Left renal cortex interstitium (tissue), 4 donors: Measurements from ENCODE around the gene SNRPA1. TPM values are rescaled to one million over a fixed set of nuclear protein-coding genes. Genes with fewer than 3 reads are reported as not detected.

Experiments
- DNase-seq, 4 donors: peaks; one replicate each; pipeline ENCODE4 v3.0.0-alpha.2; 2013; ENCODE audit warnings: low read depth in 4 of 4, low spot score in 2 of 4, missing footprints in 1 of 4
- polyA plus RNA-seq, 4 donors: library from polyadenylated mRNA; unstranded; fragments of 120-200 nt; gene quantifications; one replicate each; pipeline ENCODE4 v1.2.1, GENCODE V29; 2013; ENCODE audit not compliant: insufficient read length in 4 of 4

Gene SNRPA1
- polyA plus RNA-seq, 4 donors: 58.1 to 76.7 (median 63.3) TPM

DNA sequence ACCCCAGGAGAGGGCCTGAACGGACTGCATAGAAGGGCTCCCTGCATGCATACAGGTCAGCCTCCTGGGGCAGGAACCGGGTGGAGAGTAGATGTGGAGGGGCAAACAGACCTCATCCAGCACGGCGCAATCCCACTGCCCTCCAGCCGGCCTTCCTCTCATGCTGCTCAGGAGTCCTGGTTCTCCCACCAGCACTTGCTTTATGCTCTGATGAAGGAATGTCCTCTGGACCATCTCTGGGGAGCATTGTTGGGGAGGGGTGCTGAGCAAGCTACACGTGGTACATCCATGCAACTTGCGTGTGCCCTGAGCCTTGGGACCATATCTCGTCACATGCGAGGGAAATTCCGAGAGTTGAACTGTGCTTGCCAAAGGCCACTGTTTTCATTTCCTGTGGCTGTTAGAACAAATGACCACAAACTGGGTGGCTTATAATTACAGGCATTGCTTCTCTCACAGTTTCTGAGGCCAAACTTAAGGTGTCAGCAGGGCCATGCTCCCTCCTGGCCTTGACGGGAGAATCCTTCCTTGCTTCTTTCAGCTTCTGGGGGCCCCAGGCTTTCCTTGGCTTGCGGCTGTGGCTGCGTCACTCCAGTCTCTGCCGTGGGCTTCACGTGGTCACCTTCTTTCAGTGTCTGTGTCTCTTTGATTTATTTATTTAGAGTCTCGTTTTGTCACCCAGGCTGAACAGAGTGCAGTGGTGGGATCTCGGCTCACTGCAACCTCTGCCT, 30.0 kb downstream of the SNRPA1 start:
- no peak for DNase-seq

DNA sequence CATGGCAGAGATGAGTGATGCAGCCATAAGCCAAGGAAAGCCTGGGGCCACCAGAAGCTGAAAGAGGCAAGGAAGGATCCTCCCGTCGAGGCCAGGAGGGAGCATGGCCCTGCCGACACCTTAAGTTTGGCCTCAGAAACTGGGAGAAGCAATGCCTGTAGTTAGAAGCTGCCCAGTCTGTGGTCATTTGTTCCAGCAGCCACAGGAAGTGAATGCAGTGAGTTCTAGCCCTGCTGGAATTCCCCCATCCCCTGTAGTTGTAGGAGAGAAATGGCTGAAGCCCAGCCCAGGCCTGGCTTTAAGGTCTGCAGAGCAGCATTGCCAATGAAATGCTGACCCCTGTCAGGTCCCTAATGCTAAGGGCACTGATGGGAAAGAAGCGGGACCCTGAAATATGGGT, 31.0 kb downstream of the SNRPA1 start:
- no peak for DNase-seq

DNA sequence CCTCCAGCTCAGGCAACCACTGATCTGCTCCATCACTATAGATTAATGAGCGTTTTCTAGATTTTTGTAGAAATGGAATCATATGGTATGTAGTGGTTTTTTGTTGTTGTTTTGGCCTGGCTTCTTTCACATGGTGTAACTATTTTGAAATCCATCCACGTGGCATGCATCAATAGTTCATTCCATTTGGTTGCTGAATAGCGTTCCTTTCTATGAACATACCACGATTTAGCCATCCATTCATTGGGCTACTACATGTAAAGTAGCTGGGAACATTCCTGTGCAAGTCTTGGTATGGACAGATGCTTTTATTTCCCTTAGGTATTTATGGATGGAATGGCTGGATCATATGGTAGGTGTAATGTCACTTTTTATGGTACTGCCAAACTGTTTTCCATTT, 32.5 kb downstream of the SNRPA1 start:
- DNase-seq: no peak

DNA sequence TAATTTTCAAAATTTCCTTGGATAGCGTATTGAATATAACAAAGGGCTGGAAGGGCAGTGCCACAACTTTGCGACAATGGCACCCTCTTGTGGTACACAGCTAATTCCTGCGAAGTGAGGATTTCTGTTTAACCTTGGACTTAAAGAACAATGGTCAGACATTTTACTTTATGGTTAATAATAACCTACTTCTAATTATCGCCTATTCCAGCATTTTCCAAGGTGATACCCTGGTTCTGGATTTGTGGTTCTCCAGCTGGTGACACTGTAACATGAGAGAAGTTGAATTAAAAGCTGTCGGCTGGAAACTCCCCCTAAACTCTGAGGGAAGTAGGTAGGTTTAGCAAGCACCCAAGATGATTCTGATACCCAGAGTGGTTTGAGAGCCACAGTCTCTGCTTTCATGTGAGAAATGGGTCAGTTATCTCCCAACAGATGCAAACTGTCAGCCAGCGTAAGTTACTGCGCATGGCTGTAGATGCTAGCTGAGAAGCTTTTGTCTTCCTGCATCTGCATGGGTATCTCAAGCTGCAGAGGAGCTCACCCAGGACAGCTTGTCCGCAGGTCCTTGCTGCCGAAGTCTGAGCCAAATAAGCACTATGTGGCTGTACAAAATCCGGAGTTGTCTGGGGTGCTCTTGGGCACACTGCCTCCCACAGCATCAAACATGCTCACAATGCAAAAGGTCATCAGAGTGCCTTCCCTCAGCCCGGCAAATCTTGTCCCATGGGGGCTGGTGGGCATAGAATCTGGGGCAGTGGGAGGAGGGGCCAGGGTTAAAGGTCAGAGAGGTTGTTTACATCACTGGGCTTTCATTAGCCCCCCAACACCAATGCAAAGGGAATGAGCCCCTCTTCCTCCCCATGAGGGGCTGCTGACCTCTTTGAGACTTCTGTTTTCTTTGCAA, 36.6 kb downstream of the SNRPA1 start:
- peak in 1 of 4 donors; percentile 74 for DNase-seq

GRCh38 chr15:101256757-101257156, 38.3 kb downstream of the SNRPA1 start:
- no peak for DNase-seq

GRCh38 chr15:101255615-101256241, 39.3 kb downstream of the SNRPA1 start:
- DNase-seq: no peak

DNA sequence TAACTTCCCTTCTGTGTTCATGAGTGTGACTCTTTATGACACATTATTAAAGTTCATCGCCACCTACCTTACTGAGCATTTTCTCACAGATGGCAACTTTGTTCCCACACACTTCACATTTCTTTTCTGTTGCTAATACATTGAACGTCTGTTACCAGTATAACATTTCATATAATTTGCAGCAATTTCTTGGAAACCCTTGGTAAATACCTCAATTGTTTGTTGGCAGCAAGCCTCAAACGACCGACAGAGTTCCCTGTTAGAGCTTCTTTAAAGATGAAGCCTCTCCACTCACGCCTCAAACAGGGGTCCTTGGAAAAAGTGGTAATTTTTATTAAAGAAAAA, 40.0 kb downstream of the SNRPA1 start:
- no peak for DNase-seq

GRCh38 chr15:101254157-101255050, 40.6 kb downstream of the SNRPA1 start:
- no peak for DNase-seq

GRCh38 chr15:101252836-101253235, 42.2 kb downstream of the SNRPA1 start:
- no peak for DNase-seq

DNA sequence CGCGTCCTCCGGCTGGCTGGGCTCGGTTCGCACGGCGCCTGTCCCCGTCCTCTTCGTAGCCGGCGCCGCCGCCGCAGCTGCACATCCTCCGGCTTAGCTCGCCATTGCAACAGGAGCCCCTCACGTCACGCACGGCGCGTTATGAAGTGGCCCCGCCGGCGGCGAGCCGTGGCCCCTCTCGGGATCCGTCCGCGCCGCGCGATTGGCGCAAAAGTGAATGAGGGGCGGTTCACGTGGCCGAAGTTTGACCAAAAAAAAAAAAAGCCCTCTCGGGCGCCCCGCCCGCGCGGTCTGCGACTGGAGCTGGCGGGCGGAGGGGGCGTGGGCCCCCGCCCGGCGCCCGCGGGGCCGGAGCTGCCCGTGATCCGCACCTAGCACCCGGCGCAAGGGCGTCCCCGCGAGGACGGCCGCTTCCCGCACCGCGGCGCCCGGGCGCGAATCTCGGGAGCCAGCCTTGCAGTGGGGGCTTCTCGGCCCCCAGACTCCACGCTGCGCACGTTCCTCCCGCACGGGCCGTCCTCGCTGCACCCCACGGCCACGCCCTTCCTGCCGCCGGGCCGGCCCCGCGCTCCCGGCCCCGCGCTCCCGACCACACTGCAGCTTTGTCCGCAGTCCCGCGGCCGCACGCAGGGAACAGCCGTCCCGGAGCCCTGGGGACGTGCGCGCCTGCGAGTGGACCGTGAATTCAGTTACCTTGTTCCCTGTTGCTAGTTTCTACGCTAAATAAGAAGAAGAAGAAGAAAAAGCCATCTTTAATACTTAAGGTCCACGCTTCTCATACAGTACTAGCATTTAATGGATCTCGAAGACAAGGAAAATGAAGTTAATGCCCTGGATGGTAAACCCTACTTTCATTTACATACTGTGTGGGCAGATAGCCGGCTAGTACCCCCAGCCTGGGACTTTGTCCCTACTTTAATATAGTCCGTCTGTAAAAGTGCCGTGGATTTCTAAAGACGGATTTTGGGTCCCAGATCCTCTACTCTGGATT, 42.9 kb downstream of the SNRPA1 start, which contains the start of gene CHSY1:
TSS of gene CHSY1 (minus strand) at position 219 of the 991 bp plus-strand sequence. CDS start 592 bp downstream, outside the sequence.
- peak; percentile 78 to 86 (median 82) for DNase-seq

- DNase-seq: no peak
These were observed 43.9 kb downstream of the SNRPA1 start for GRCh38 chr15:101250873-101251829.

DNA sequence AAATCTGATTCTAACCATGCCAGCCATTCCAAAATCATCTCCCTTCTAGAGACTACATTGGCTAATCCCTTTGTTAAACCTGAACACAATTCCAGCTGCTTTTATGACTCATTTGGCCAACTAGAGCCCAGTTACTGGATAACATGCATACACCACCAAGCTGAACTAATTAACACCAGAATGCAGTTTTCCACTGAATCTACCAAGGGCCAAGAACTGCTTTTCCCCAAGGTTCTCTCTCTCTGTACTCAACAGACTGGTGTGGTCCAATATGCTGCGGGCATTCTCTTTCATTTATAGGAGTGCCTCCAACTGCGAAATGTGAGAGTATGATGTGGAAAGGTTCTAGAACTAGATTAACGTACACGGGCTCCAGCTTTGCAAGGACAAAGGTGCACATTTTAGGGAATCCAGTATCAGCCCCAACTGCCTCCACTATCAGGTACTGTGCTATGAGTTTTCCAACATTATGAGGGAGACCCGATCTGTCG, 44.7 kb downstream of the SNRPA1 start:
- no peak for DNase-seq

- no peak for DNase-seq
These were observed 46.8 kb downstream of the SNRPA1 start for GRCh38 chr15:101248274-101248673.

DNA sequence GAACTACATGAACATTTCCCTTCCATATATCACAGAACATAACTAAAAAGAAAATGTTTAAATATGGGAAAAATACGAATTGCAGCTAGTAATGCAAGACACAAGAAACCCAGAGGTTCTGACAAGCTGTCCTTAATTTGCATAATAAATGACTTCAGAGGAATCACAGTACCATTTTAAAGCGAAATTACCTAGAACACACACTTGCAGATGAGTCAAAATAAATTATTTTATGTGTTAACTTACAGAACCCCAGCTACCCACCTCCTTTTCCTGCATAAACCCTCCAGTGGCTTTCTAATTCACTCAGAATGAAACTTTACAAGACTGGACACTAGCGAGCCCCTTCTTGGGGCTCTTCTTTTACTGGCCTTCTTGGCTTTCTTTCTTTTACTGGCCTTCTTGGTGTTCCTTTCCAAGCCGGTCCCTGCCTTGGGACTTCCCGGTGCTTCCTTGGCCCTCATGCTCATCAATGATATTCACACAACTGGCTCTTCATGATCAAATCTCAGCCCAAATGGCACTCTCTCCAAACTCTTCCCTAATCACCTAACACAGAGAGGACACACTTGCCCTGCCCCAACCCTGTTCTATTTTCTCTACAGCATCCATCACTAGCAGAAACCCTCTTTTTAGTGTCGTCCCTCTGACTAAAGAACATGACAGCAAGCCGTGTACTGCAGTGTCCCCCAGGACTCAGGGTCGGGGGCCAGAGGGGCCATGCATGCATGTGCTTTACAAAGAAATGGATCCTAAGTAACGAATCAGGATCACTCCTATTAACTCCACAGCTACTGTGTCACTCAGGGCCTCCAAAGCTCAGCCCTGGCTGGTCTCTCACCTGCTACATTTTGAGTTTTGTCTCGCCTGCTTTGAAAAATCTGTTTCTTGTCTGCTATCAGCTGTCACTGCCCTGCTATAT, 48.0 kb downstream of the SNRPA1 start:
- DNase-seq: no peak

GRCh38 chr15:101246391-101246790, 48.7 kb downstream of the SNRPA1 start:
- DNase-seq: no peak

DNA sequence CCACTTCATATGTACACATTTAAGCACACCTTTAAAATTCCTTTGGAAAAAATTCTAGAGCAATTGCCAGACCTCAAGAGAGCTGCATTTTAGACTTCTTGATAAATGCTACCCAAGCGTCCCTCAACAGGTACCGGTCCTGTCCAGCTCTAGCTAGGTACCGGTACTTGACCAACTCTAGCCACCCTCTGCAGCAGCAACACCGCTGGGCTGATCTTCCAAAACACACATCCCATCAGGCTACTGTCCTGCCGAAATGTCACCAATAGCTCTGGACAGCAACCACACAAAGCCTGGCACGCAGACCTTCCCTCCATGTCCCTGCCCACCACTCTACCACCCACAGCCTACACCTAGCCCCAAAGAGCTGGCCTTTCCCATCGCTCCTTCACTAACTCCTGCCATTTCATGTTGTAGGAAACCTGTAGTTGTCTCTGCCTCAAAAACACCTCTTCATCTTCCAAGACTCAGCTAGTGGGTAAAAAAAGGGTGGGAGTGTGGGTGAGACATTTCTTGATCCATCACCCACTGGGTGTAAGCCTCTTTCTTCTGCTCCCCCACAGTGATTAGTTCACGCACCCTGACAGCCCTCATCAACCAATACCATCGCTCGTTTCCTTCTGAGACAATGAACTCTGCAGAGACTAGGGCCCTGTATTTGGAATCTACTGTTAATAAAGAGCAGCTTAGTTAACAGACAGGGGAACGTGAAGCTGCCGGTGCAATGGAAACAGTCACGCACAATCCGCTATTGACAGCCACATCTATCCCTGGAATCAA, 50.0 kb downstream of the SNRPA1 start:
- no peak for DNase-seq
